OCI-LY3 (cell line): Measurements from ENCODE around the gene APOBEC3F.
"Not testable (repeated sequence)": the region's sequence is repeated elsewhere in the genome, so short reads cannot be mapped to it uniquely, and the experiment has no call there.

ENCODE experiments used
- H2AFZ ChIP-seq: fragments of 200-600, 300-600 bp; shearing (Covaris generic); 2 replicates; pipeline ENCODE4 v1.6.0; 2014; ENCODE audit warnings: antibody characterized with exemption, low read depth, low read length
- H3K27ac ChIP-seq: fragments of 200-600, 300-600 bp; sonication (generic); 2 replicates; pipeline ENCODE4 v1.5.1; 2014; ENCODE audit warnings: mild to moderate bottlenecking, low read length, moderate library complexity, mixed read lengths
- H3K27me3 ChIP-seq: fragments of 200-600, 300-600 bp; sonication (generic); 2 replicates; pipeline ENCODE4 v1.6.1; 2014; ENCODE audit warnings: low read depth, low read length, mixed read lengths
- H3K36me3 ChIP-seq: fragments of 200-600, 300-600 bp; sonication (generic); replicated peaks from 2 replicates; pipeline ENCODE3; 2014; ENCODE audit warnings: low read depth, low read length, mixed read lengths
- H3K4me1 ChIP-seq: fragments of 300-600, 200-600 bp; sonication (generic); 2 replicates; pipeline ENCODE4 v1.6.1; 2014; ENCODE audit warnings: low read length, mixed read lengths
- H3K4me2 ChIP-seq: fragments of 200-600, 300-600 bp; sonication (generic); 2 replicates; pipeline ENCODE4 v1.6.1; 2014; ENCODE audit warnings: low read length, mixed read lengths
- H3K4me3 ChIP-seq: fragments of 300-600, 200-600 bp; sonication (generic); 2 replicates; pipeline ENCODE4 v1.5.1; 2014; ENCODE audit warnings: antibody characterized with exemption, mild to moderate bottlenecking, low read length, moderate library complexity
- H3K79me2 ChIP-seq: fragments of 300-600, 200-600 bp; shearing (Covaris generic); 2 replicates; pipeline ENCODE4 v1.6.1; 2014; ENCODE audit warnings: mild to moderate bottlenecking, low read length, mixed read lengths
- H3K9ac ChIP-seq: fragments of 300-600, 200-600 bp; shearing (Covaris generic); 2 replicates; pipeline ENCODE4 v1.6.0; 2014; ENCODE audit warnings: mild to moderate bottlenecking, low read length, moderate library complexity
- H3K9me3 ChIP-seq: fragments of 200-600, 300-600 bp; shearing (Covaris generic); 2 replicates; pipeline ENCODE4 v1.6.1; 2014; ENCODE audit warnings: low read length, mixed read lengths; ENCODE audit not compliant: insufficient read depth
- H4K20me1 ChIP-seq: fragments of 200-600, 300-600 bp; sonication (generic); 2 replicates; pipeline ENCODE4 v1.6.1; 2016; ENCODE audit warnings: low read length, mixed read lengths; ENCODE audit not compliant: insufficient read depth
- EZH2phosphoT487 ChIP-seq: fragments of 200-600 bp; shearing (Covaris generic); IDR thresholded peaks from 2 replicates; pipeline ENCODE4 v1.6.1; 2018; ENCODE audit warnings: antibody characterized with exemption, mixed run types, low read depth
- TF ChIP-seq, protein P1 (sequence below): fragments of 200-600, 300-600 bp; sonication (generic); IDR thresholded peaks from 2 replicates; pipeline ENCODE4 v1.5.1; 2014; ENCODE audit warnings: antibody characterized with exemption, low read length, low read depth

Gene APOBEC3F

GRCh38 chr22:39077912-39078311 is 37.2 kb downstream of the APOBEC3F start:
- H3K9me3 ChIP-seq, H3K36me3 ChIP-seq, H3K79me2 ChIP-seq, H4K20me1 ChIP-seq, H3K27ac ChIP-seq, H3K27me3 ChIP-seq, H2AFZ ChIP-seq: not testable (repeated sequence)
- Histone ChIP-seq H3K4me1 (peaks cover 34% of the 10 kb centered on the region), H3K9ac (peak overlapping the region; percentile 85), H3K4me2 (peak overlapping the region; percentile 85), H3K4me3 (peak overlapping the region; percentile 77)

GRCh38 chr22:39078329-39078728 is 37.7 kb downstream of the APOBEC3F start:
- H3K27me3 ChIP-seq, result no peaks in the 10 kb centered on the region
- TF ChIP-seq EZH2phosphoT487, result no peak
- TF ChIP-seq, protein P1, sequence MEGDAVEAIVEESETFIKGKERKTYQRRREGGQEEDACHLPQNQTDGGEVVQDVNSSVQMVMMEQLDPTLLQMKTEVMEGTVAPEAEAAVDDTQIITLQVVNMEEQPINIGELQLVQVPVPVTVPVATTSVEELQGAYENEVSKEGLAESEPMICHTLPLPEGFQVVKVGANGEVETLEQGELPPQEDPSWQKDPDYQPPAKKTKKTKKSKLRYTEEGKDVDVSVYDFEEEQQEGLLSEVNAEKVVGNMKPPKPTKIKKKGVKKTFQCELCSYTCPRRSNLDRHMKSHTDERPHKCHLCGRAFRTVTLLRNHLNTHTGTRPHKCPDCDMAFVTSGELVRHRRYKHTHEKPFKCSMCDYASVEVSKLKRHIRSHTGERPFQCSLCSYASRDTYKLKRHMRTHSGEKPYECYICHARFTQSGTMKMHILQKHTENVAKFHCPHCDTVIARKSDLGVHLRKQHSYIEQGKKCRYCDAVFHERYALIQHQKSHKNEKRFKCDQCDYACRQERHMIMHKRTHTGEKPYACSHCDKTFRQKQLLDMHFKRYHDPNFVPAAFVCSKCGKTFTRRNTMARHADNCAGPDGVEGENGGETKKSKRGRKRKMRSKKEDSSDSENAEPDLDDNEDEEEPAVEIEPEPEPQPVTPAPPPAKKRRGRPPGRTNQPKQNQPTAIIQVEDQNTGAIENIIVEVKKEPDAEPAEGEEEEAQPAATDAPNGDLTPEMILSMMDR, result no peak
- no peak overlapping the region for H2AFZ ChIP-seq
- H3K4me2 ChIP-seq, result peak overlapping the region; percentile 85; the same call in 1 of the 2 replicates
- no peaks in the 10 kb centered on the region for H3K79me2 ChIP-seq
- peaks cover 30% of the 10 kb centered on the region for H3K4me1 ChIP-seq
- H3K27ac ChIP-seq, result no peak overlapping the region
- H3K9ac ChIP-seq, result no peak overlapping the region
- H3K4me3 ChIP-seq, result no peak overlapping the region
- H4K20me1 ChIP-seq, result no peaks in the 10 kb centered on the region
- no peaks in the 10 kb centered on the region for H3K36me3 ChIP-seq
- H3K9me3 ChIP-seq, result no peaks in the 10 kb centered on the region

DNA sequence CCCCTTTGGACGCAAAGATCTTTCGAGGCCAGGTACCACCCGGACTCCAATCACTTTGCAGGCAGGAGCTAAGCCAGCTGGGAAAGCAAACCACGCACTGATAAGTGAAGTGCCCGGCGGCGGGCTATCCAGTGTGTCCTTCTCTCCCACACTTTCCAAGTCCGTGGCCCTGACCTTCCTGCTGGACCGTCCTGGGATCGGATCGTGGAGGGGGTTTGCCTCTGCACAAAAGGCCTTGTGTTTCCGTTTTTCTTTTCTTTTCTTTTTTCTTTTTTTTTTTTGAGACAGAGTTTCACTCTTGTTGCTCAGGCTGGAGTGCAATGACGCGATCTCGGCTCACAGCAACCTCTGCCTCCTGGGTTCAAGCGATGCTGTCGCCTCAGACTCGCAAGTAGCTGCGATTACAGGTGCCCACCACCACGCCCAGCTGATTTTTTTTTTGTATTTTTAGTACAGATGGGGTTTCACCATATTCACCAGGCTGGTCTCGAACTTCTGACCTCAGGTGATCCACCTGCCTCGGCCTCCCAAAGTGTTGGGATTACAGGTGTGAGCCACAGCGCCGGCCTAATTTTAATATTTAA is 38.5 kb downstream of the APOBEC3F start:
- not testable (repeated sequence) for H3K79me2 ChIP-seq, H3K9ac ChIP-seq, H3K27ac ChIP-seq, H3K36me3 ChIP-seq, H3K27me3 ChIP-seq, H3K4me2 ChIP-seq, H3K9me3 ChIP-seq, H3K4me3 ChIP-seq, H2AFZ ChIP-seq, H4K20me1 ChIP-seq
- H3K4me1 ChIP-seq, result peaks cover 27% of the 10 kb centered on the region

GRCh38 chr22:39080052-39080762 is 39.5 kb downstream of the APOBEC3F start:
- Histone ChIP-seq H3K4me3 (no peak overlapping the region), H3K9me3 (no peaks in the 10 kb centered on the region), H3K4me1 (peaks cover 27% of the 10 kb centered on the region), H4K20me1 (no peaks in the 10 kb centered on the region), H2AFZ (no peak overlapping the region), H3K27ac (no peak overlapping the region), H3K79me2 (no peaks in the 10 kb centered on the region), H3K36me3 (no peaks in the 10 kb centered on the region), H3K9ac (no peak overlapping the region), H3K4me2 (peak overlapping the region; percentile 42; the same call in 1 of the 2 replicates), H3K27me3 (no peaks in the 10 kb centered on the region)
- TF ChIP-seq, protein P1, result no peak
- no peak for TF ChIP-seq EZH2phosphoT487

DNA sequence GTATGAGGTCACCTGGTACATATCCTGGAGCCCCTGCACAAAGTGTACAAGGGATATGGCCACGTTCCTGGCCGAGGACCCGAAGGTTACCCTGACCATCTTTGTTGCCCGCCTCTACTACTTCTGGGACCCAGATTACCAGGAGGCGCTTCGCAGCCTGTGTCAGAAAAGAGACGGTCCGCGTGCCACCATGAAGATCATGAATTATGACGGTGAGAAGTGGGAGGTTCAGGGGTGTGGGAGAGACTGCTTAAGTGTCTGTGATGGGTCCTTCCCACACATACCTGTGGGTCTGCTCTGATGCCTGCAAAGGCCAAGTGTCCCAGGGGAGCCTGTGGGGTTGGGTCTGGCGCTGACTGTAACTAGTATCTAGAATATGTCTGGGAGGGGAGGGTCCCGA is 40.4 kb downstream of the APOBEC3F start:
- Histone ChIP-seq H3K4me2 (no peak overlapping the region), H3K4me1 (peaks cover 26% of the 10 kb centered on the region), H3K4me3 (no peak overlapping the region), H3K9me3 (no peaks in the 10 kb centered on the region), H3K27me3 (no peaks in the 10 kb centered on the region), H4K20me1 (no peaks in the 10 kb centered on the region), H3K9ac (no peak overlapping the region), H3K79me2 (no peaks in the 10 kb centered on the region), H2AFZ (no peak overlapping the region), H3K27ac (no peak overlapping the region), H3K36me3 (no peaks in the 10 kb centered on the region)
- TF ChIP-seq, protein P1, result no peak
- TF ChIP-seq EZH2phosphoT487, result no peak
